Thyroid gland (tissue), 4 donors: ENCODE measurements around the gene SYNJ2.

ENCODE experiments used
- POLR2A ChIP-seq, 2 donors: fragments of 450-650 bp; IDR thresholded peaks; one replicate each; pipeline ENCODE4 v1.6.1; 2017; ENCODE audit warnings: antibody characterized with exemption in 2 of 2, mild to moderate bottlenecking in 2 of 2, moderate library complexity in 1 of 2
- TF ChIP-seq, protein P1 (sequence below), 6 experiments: fragments of 200-600 bp in 3 of 6; fragments of 450-650 bp in 3 of 6; sonication (generic) in 3 of 6; IDR thresholded peaks; one replicate each; pipeline ENCODE4 v1.5.1; 2016 to 2019; ENCODE audit warnings: antibody characterized with exemption in 6 of 6, mild to moderate bottlenecking in 2 of 6, inconsistent platforms in 1 of 6, moderate library complexity in 1 of 6

DNA sequence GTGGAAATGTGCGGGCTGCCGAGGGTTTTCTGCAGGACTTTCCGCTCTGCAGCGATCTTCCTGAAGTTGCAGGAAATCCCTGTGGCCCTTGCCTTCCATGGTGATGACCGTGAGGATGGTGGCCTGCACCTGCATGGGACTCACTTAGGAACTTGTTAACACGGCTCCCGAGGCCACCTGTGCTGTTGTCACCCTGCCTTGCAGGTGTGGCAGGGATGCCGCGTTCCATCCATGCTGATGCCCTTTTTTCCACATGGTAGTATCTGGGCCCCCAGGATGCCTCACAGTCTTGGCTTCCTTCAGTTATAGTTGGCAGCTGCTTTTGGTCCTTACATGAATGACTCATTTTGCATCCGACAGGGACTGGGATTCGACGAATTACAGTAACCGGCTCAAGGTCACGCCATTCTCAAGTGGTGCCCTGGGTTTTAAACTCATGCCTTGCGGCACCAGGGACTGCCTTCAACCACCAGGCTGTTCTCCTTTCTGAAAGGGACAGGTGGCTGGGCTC lies 37.2 kb downstream of the SYNJ2 start:
- TF ChIP-seq POLR2A (IDR thresholded peaks at IDR 0.05), result no peak
- TF ChIP-seq, protein P1, sequence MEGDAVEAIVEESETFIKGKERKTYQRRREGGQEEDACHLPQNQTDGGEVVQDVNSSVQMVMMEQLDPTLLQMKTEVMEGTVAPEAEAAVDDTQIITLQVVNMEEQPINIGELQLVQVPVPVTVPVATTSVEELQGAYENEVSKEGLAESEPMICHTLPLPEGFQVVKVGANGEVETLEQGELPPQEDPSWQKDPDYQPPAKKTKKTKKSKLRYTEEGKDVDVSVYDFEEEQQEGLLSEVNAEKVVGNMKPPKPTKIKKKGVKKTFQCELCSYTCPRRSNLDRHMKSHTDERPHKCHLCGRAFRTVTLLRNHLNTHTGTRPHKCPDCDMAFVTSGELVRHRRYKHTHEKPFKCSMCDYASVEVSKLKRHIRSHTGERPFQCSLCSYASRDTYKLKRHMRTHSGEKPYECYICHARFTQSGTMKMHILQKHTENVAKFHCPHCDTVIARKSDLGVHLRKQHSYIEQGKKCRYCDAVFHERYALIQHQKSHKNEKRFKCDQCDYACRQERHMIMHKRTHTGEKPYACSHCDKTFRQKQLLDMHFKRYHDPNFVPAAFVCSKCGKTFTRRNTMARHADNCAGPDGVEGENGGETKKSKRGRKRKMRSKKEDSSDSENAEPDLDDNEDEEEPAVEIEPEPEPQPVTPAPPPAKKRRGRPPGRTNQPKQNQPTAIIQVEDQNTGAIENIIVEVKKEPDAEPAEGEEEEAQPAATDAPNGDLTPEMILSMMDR (IDR thresholded peaks at IDR 0.05), result no peak
